Globus pallidus (tissue), 1 donor: ENCODE data around the gene SUSD3.
"Not testable (repeated sequence)": the region's sequence is repeated elsewhere in the genome, so short reads cannot be mapped to it uniquely, and the experiment has no call there.

Experiments
- DNase-seq: peaks from one replicate; pipeline ENCODE4 v3.0.0-alpha.2; 2015; ENCODE audit warnings: low spot score

The SUSD3 gene

DNA sequence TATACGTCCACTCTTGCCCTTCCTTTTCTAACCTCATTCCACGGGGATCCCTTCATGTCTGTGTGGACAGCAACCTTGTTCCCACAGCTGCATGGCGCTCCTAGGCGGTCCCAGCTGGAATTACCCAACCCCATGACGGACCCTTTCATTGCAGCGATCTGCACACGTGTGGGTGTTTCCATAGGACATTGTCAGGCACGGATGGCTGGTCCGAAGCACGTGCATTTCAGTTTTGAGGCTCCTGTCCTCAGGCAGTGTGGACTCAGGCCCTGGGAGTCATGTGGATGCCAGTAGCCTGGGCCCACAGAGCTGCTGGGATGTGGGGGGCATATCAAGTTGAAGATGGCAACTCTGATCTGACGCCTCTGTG, 52.5 kb downstream of the SUSD3 start:
- no peak for DNase-seq

DNA sequence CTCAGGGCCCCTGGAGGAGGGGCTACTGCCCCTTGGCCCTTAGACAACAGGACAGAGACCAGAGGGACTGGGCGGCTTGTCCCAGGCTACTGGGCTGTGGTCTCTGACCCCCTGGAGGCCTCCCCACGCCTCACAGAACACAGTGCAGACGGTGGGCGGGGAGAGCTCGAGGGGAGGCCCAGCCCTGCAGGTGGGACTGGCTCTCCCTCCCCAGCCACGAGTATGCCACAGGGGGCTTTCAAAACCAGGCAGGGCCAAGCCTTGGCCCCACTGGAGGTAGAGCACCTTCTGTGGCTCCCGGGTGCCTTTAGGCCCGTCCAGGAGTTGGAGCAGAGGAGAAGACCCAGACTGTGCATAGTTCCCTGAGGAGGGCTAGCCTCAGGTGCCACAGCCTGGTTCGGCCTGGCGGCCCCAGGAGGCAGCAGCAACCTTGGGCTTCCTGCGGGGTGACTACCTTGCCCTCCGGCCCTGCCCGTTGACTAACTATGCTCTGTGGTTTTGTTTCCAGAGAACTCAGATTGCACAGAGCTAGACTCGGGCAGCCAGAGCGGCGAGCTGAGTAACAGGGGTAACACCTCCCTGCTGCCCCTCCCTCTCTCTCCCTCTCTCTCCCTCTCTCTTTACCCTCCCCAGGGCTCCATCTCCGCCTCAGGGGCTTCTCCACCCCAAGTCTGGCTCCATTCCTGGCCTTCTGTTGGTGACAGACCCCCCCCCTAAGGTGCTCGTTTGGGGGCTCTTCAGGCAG, 53.0 kb downstream of the SUSD3 start:
- DNase-seq: no peak

DNA sequence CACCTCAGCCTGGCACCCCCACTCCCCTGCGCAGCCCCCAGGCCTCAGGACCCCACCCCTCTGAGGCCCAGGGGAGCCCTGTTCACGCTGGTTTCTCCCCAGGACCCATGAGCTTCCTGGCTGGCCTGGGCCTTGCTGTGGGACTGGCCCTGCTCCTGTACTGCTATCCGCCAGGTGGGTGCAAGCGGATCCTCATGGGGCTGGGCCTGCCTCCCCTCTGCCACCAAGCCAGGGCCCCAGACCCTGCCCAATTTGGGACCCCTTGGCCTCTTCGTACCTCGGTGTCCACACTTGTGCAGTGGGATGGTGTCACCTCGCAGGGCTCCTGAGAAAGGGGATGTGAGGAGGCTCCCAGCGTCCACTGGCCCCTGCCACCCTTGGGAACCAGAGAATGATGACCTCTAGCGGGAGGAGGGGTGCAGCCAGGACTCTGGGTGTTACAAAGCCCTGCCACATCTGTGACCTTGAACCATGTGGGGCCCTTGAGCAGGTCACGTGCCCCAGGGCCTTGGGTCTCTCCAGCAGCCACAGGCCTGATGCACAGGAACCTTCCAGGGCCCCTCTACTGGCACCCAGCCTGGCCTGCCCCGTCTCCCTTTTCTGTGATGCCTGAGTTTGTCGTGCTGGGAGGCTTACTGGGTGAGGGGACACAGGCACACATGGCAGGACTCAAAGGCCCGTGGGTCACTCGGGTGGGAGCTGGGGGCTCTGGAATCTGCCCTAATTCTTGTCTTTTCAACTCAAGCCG, 53.8 kb downstream of the SUSD3 start:
- no peak for DNase-seq

DNA sequence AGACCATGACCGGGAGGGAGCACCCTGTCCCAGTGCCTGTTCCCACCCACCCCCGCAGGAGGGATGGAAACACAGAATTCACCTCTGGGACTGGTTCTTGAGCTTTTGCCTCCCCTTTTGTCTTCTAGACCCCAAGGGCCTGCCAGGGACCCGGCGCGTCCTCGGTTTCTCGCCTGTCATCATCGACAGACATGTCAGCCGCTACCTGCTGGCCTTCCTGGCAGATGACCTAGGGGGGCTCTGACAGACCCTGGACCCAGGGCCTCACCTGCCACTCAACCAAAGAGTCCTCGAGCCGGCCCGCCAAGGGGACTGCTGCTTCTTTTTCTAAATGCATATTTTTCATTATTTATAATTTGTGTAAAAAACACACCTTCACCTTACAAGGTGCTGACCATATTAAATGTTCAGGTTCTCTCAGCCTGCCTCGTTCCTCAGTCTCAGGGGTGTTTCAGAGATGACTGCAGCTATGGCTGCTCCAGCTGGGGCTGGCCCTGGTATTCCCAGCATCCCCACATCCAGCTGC, 54.4 kb downstream of the SUSD3 start:
- no peak for DNase-seq

DNA sequence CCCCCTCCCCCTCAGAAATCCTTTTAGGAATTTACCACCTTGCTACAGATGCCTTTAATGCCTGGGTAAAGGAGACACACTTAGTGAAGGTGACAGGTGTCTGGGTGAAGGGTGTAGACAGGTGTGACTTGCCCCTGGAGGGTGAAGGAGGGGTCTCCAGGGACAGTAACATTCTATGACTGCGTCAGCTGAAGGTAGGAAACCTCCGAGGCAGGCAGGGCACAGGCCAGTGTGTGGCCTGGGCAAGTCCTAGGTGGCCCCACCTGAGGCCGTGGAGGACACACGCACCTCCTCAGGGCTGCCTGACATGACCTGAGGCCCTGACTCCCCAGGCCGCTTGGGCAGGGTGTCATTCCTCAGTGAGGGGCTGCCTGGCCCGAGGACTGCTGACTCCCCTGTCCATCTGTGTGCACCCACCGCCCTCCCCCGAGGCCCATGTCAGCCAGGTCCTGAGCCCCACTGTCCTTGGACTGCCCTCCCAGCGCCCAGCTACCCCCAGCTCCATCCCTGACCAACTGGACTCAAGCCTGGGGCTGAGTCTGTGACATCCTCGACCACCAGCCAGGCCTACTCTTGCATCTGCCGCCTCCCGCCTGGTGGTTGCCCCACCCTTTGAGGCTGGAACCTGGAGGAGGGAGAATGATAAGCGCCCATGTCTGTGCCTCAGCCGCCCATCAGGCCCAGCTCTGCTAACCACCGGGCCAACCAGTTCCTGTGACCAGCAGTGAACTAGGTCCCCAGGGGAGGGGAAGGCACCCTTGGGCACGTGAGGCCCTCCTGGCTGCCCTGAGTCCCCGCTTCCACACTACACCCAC, 55.9 kb downstream of the SUSD3 start:
- DNase-seq: no peak

DNA sequence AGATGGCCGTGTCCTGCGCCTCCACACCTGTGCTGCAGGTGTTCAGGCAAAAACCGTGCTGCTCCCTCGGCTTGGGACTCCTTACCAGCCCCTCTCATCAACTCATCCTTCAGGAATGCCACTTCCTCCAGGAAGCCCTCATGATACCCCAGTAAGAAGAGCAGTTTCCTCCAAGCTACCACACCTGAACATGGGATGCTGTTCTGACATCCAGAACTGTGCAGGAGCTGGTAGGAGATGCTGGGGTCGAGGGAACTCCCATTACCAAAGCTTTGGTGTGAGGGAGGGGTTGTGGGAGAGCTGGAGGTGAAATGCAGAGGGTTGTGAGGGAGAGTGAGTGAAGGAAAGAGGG, 56.5 kb downstream of the SUSD3 start:
- DNase-seq: no peak

DNA sequence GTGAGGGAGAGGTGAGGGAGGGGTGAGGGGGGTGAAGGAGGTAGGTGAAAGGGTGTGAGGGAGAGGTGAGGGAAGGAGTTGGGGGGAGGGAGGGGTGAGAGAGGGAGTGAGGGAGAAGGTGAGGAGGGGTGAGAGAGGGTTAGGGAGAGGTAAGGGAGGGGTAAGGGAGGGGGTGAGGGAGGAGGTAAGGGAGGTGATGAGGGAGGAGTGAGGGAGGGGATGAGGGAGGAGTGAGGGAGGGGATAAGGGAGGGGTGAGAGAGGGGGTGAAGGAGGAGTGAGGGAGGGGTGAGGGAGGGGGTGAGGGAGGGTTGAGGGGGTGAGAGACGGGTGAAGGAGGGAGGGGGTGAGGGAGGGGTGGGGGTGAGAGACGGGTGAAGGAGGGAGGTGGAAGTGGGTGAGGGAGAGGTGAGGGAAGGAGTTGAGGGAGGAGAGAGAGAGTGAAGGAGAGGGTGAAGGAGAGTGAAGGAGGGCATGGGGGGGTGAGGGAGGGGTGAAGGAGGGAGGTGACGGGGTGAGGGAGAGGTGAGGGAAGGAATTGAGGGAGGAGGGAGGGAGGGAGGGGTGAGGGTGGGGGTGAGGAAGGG, 57.1 kb downstream of the SUSD3 start:
- no peak for DNase-seq

DNA sequence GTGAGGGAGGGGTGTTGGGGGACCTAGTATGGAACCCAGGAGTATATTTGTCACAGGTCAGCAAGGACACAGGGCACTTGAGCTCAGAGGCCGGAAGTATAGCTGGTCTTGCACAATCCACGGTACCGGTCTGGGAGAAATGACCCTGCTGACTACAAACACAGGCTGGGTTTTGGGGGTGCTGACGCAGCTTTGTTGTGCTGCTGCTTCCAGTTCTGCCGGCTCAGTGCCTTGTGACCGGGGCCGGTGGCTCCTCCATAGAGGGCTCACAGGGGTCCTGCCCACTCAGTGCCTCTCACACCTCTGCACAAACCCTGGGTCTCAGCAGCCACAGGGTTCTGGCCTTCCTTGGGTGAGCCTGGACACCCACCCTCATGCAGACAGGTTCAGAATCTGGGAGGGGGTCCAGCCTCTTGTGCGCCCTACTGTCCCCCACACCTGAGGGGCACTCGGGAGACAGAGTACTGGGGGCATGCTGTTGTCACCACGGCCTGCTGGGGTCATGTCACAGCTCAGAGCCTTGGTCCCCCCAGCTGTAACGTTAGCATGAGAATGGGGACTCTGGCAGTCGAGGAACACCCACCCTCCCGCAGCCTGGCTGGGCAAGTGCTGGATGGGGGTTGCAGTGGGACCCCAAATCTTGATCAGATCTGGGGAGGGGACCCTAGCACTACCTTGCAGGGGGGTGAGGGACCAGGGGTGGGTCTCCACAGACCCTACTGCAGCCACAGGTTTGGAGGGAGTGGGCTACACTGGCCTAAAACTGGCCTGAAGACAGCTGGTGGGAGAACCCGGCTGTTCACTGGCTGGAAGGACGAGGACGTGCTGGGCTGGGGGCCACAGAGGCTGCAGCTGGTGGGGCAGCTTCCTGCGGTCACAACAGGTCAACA, 57.8 kb downstream of the SUSD3 start:
- peak; percentile 69 for DNase-seq

DNA sequence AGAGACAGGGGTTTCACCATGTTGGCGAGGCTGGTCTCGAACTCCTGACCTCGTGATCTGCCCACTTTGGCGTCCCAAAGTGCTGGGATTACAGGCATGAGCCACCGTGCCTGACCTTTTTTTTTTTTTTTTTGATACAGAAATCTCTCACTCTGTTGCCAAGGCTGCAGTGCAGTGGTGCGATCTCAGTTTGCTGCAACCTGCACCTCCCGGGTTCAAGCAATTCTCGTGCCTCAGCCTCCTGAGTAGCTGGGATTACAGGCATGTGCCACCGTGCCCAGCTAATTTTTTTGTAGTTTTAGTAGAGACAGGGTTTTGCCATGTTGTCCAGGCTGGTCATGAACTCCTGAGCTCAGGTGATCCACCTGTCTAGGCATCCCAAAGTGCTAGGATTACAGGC, 59.0 kb downstream of the SUSD3 start:
- DNase-seq: not testable (repeated sequence)

DNA sequence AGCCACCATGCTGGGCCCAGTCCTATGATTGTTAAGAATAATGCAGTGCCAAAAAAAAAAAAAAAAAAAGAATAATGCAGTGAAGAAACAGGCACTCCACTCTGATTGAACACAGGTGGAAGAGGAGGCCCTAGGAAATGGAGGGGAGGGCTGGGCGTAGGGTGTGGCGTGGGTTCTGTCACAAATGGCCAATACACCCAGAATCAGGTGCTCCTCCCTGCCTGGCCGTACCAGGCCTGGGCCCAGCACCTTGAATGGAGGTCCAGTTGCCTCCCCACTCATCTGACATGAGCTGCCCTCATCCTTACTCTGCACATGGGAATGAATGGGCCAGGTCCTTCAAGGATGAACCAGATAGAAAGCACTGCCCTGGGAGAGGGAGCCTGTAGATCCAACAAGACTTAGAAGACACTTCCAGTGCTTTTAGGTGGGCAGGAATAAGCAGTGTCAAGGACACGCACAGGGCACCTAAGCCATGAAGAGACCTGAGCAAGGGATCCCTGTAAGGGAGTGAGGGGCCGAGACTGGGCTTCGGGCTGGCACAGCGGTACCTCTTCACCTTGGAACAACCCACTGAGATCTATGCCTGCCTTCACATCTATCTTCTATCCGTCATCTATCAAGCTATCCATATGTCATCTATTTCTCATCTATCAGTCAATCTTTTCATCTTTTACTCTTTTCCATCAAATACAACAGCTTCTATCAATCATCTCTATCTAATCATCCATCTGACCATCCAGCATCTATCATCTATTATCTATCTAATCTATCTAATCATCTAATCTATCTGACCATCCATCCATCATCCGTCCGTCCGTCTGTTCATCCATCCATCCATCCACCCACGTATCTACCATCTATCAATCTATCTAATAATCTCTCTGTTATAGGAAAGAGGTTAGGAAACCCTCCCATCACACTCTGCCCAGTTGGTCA, 59.7 kb downstream of the SUSD3 start:
- DNase-seq: no peak

DNA sequence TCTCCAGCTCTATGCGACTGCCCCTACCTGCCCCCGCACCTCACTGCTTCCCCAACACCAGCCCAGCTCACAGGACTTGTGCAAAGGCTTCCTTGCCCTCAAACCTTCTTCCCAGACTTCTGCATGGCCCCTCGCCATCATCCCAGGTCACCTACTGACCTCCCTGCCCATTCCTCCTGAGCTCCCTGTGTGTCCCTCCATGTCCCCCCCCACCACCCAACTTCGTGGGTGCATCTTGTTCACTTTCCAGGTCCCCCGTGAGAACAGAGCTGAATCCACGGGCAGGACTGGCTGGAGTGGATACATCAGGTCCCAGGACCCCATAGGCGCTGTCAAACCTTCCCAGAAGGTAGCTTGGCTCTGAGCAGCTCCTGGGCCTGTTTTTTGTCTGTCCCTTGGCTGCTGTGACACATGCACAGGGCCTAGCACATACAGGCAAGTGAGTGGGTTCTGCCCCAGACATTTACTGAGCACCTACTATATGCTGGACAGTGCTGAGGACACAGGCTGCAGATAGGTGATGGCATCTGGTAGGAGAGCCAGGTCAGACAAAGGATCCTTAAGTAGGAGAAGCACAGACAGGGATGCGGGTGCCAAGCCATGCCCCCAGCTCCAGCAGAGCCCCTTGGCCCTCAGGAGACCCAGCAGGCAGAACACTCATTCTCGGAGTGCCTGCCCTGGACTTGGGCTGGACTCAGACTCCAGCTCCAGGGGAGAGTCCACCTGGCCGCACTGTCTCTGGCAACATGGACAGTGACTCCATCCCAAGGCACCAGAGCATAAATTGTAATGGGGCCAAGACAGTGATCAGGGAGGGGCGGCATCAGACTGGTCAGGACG, 60.6 kb downstream of the SUSD3 start:
- DNase-seq: no peak

DNA sequence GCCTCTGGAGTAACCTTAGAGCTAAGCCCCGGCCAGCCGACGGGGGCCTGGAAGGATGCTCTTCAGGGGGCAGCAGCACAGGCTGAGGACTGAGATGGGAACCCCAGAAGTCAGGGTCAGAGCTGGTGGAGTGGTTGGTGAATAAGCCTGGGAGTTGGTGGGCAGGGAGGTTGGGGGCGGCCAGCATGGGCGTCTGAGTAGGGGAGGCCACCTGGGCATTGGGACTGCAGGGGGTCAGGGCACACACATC, 61.1 kb downstream of the SUSD3 start:
- no peak for DNase-seq

DNA sequence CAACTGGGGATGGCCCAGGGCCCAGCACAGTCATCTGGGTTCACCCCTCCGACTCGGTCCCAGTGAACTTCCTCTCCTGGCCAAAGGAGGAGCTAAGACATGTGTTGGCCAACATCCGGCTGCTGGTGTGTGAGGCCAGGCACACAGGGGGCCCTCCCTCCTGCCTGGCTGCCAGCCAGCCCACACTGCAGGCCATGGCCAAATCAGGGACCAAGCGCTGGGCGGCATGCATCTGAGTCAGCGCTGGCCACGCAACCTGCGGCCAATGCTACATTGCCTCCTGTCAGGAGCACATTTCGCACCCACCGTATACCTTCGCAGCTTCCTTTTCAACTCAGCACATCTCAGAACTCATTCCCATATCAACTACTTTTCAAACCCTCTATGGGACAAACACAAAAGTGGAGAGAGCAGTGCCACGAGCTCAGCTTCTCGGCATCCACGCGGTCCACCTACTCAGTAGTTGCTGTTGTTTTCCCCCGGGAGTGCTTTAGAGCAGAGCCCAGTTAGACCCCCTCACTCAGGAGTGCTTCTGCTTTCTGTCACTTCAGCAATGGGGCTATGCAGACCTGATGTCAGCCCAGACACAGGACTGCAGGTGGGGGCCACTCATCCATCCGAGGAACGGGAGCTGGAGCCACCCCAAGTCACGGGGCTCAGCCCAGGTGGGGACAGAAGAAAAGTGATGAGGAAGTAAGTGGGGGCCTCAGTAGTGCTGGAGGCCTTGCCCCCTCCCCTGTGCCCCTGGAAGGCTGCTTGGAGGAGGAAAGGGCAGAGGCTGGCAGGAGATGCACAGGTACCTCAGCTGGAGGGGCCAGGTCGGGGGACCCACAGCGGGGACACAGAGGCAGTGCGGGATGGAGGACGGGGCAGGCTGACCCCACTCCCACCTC, 61.7 kb downstream of the SUSD3 start:
- peak; percentile 74 for DNase-seq

DNA sequence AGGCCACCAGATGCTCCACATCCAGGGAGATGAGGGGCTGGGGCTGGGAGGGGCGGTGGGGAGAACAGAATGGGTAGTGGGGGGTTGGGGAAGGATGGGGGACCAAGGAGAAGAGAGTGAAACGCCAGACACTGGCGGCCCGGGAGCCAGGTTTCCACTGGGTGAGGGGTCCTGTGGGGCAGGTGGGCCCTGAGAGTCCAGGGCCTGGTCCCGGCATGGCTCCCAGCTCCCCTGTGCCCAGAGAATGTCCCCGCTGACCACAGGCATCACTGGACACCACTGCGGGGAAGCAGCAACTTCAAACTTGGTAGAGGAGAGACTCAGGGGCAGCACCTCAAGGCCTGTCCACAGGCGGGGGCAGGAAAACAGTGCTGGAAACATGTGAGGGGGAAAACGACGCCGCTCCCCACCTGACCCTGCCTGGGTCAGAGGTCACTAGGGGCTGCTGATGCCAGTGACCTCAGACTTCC, 62.4 kb downstream of the SUSD3 start:
- no peak for DNase-seq

DNA sequence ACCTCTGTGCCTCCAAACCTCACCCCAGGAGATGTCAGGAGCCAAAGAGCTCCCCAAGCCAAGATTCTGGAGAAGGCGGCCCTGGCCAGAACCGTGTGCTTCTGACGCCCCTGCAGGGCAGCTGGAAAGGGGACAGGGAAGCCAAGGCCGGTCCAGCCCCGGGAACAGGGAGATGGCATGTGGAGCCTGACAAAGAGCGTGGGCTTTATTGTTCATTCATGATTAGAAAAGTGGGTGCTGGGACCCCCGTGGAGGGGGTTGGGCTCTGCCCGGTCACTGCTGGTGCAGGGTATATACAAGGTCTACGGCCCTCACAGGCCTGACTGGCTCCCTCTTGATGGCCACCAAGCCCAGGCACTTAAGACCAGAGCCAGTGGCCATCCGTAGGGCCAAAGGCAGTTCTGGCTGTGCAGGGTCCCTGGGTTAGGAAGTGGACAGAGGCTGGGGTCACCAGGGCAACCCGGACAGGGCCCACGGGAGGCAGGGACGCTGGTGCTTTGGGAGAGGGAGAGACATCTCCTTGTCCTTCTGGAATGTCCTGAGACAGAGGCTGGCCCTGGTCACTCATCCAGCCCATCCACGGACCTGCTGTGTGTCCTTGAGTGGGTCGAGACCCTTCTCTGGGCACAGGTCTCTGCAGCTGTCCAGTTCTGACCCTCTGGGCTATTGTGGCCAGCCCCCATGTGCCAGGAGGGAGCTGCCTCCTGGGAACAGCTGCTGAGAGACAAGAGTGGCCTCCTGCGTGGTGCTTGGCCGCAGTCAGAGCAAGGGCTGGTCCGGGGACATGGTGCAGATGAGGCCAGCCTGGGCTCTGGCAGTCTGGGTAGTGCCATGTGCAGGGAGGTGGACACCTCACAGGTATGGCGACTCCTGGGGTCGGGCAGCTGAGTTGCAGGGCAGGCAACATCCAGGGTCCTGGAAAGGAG, 63.1 kb downstream of the SUSD3 start:
- no peak for DNase-seq

DNA sequence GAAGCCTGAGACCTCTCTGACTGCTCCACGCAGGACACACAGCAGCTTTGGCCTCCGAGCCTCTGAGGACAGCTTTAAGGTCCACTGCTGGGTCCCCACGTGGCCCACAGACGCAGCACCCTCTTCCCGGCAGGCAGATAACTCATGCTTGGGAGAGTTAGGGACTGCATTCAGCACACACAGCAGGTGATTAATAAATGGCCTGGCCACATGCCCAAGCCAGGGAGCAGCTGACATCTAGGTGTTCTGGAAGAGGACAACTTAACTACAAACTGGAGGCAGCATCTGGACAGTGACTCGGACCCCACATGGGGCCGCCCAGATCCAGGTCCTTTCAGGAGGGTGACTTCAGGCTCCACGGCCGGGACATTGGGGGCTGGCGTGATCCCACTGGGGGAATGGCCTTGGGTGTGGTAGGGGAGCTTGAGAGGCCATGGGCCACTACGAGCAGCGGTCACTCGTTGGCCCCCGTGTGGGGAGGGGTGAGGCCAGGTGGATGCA, 64.3 kb downstream of the SUSD3 start:
- DNase-seq: no peak
